IPS-20b (cell line): ENCODE results near the gene KRT4.

Source experiments
- H3K27ac ChIP-seq: one replicate; pipeline ENCODE4 v1.5.1; 2013; ENCODE audit warnings: low read length
- H3K27me3 ChIP-seq: 2 replicates; pipeline ENCODE4 v1.6.1; 2013; ENCODE audit warnings: mild to moderate bottlenecking, low read length, inconsistent platforms; ENCODE audit not compliant: insufficient read depth
- H3K36me3 ChIP-seq: 2 replicates; pipeline ENCODE4 v1.6.1; 2013; ENCODE audit warnings: low read depth, mild to moderate bottlenecking, inconsistent platforms, low read length, moderate library complexity; ENCODE audit not compliant: insufficient read depth
- H3K4me1 ChIP-seq: 2 replicates; pipeline ENCODE4 v1.6.1; 2013; ENCODE audit warnings: mild to moderate bottlenecking, control low read depth, inconsistent platforms, low read length, moderate library complexity; ENCODE audit not compliant: insufficient read depth
- H3K4me3 ChIP-seq: 2 replicates; pipeline ENCODE4 v1.5.1; 2013; ENCODE audit warnings: mild to moderate bottlenecking, low read length, inconsistent platforms
- H3K9ac ChIP-seq: 2 replicates; pipeline ENCODE4 v1.6.1; 2013; ENCODE audit warnings: low read depth, mild to moderate bottlenecking, inconsistent platforms, low read length, moderate library complexity
- H3K9me3 ChIP-seq: 2 replicates; pipeline ENCODE4 v1.6.1; 2013; ENCODE audit warnings: mild to moderate bottlenecking, low read depth, low read length, inconsistent platforms; ENCODE audit not compliant: insufficient read depth

Gene KRT4

DNA sequence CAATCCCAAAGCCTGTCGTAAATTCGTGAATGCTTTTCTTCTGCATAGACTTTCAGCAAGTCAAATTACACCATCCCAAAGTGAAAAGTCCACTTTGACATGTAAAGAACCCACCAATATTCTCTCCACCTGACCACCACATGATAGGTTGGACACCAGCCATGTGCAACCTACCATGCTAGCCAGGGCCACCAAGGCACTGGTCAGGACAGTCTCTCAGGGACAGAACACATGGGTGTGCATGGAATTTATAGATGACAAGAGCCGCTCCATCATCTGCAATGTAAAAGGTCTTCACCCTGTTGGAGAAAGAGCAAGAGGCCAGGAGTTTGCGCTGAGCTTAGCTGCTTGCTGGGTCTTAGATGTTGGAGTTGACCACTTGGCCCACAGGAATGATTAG lies 31.4 kb downstream of the KRT4 start:
- Histone ChIP-seq H3K27me3 (peaks cover 9% of the 10 kb centered on the region; the same call in 1 of the 2 replicates), H3K9ac (no peak overlapping the region), H3K4me1 (no peaks in the 10 kb centered on the region)

DNA sequence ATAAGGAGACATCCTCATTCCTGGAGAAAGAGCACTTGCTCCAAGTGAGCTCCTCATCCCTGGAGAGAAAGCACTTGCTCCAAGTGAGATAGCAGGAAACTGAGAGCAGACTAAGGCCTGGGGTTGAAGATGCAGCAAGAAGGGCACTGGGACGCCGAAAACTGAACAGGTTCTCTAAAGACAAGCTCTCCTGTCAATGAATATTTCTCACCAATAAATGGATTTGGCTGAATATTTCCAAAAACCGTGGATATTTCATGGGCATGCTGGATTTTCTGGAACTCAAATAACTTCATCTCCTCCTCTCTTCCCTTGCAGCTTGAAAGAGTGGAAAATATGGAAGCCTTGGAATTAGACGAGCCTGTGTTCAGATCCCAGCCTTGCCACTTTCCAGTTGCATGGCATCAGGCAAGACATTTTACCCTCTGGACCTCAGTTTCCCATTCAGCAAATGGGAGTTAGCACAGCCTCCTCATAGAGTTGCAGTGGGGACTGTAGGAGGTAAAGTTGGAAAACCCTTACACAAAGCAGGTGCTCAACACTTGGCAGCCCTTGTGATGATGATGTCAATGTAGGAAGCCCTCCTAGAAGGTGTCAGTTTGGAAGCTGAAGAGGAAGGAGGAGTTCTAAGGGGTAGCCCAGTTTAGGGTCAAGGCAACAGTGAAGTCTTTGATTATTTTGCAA lies 32.4 kb downstream of the KRT4 start:
- Histone ChIP-seq H3K4me3 (no peak overlapping the region), H3K27ac (no peak overlapping the region), H3K9me3 (no peaks in the 10 kb centered on the region), H3K9ac (no peak overlapping the region), H3K27me3 (peaks cover 9% of the 10 kb centered on the region; the same call in 1 of the 2 replicates), H3K4me1 (no peaks in the 10 kb centered on the region), H3K36me3 (no peaks in the 10 kb centered on the region)

More for the DNA sequence above, 31.4 kb downstream of the KRT4 start:
- no peak overlapping the region for H3K27ac ChIP-seq
- no peaks in the 10 kb centered on the region for H3K9me3 ChIP-seq
- no peaks in the 10 kb centered on the region for H3K36me3 ChIP-seq
- H3K4me3 ChIP-seq: no peak overlapping the region

DNA sequence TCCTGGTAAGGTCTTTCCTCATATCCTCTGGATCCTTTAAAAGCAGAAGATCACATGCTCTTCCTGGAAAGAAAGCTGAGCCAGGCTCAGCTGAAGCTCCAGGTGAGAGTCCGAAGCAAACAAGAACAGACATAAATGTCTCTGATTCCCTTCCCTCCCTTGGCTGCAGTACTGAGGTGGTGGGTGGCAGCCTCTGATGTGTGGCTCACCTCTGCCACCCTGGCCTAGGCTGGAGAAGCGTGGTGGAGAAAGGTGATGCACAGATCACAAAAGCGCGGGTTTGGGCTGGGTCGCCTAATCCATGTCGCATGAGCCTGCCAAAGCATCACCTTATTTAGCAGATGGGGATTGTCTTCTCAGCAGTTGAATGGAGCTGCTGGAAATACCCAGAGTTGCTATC lies 34.0 kb downstream of the KRT4 start:
- H3K4me1 ChIP-seq: no peaks in the 10 kb centered on the region
- H3K4me3 ChIP-seq: no peak overlapping the region
- no peaks in the 10 kb centered on the region for H3K36me3 ChIP-seq
- no peaks in the 10 kb centered on the region for H3K9me3 ChIP-seq
- peaks cover 5% of the 10 kb centered on the region; the same call in 1 of the 2 replicates for H3K27me3 ChIP-seq
- no peak overlapping the region for H3K9ac ChIP-seq
- H3K27ac ChIP-seq: no peak overlapping the region

DNA sequence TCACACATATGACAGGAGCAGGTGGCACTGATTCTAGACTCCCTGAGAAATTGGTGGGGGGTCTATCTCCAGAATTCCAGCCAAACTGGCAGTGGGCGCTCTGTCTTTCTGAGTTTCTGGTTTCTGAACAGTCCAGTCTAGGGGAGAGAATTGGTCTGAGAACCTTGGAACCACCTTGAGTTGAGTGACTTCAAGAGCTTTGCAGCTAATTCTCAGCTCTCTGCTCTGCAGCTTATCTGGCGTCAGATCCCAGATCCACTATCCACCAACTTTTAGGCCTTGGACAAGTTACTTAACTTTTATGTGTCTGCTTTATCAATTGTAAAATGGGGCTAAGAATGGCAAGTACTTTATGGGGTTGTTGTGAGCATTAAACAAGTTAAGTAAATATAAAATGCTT lies 35.1 kb downstream of the KRT4 start:
- Histone ChIP-seq H3K36me3 (no peaks in the 10 kb centered on the region), H3K9me3 (no peaks in the 10 kb centered on the region), H3K4me1 (no peaks in the 10 kb centered on the region), H3K27ac (no peak overlapping the region), H3K9ac (no peak overlapping the region), H3K27me3 (peaks cover 4% of the 10 kb centered on the region; the same call in 1 of the 2 replicates), H3K4me3 (no peak overlapping the region)

DNA sequence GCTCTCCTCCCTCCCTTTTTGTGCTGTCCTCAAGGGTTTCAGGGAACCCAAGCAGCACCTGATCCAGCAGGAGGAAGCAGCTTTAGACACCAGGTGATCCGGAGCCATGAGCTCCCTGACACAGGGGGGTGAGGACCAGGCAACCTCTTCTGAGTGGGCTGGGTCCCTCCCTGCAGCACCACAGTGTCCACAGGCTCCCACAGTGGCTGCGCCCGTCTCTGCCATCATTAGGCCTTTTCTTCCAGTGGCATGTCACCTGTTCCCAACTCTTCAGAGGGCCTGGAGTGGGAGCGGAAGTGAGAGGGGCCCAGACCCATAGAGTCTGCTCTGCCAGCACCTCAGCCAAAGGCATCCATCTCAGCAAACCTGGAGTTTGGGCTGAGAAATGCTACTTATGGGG lies 36.4 kb downstream of the KRT4 start:
- Histone ChIP-seq H3K4me3 (no peak overlapping the region), H3K9ac (no peak overlapping the region), H3K27me3 (peaks cover 4% of the 10 kb centered on the region; the same call in 1 of the 2 replicates)

DNA sequence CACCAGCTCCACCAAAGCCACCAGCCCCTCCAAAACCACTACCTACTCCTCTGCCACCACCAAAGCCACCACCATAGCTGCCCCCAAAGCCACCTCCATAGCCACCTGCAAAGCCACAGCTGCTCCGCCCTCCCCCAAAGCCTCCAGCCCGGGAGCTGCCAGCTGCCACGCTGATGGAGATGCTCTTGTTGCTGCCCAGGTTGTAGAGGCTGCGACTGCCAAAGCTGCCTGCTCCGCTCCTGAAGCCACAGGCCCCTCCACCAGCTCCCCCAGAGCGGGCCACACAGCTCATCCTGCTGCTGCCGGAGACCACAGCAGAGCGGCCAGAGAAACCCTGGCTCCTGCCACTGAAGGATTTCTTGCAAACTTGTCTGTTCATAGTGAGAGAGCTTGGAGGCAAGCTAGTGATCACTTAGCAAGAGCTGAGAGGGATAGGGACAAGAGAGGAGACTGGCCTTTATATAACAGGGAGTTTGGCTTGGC lies 37.0 kb downstream of the KRT4 start, which contains the start of gene KRT76:
Gene KRT76 (minus strand): TSS at position 433 of the 483 bp plus-strand sequence. CDS start 54 bp downstream, at position 379.
- Histone ChIP-seq H3K9ac (no peak within 1 kb of the TSS), H3K4me1 (no peaks in the 10 kb centered on the region), H3K36me3 (no peaks in the 10 kb centered on the region), H3K27ac (no peak within 1 kb of the TSS), H3K9me3 (no peaks in the 10 kb centered on the region), H3K4me3 (no peak within 1 kb of the TSS), H3K27me3 (peaks cover 4% of the 10 kb centered on the region; the same call in 1 of the 2 replicates)

More for the DNA sequence above, 36.4 kb downstream of the KRT4 start:
- no peaks in the 10 kb centered on the region for H3K4me1 ChIP-seq
- no peaks in the 10 kb centered on the region for H3K36me3 ChIP-seq
- H3K27ac ChIP-seq: no peak overlapping the region
- H3K9me3 ChIP-seq: no peaks in the 10 kb centered on the region

DNA sequence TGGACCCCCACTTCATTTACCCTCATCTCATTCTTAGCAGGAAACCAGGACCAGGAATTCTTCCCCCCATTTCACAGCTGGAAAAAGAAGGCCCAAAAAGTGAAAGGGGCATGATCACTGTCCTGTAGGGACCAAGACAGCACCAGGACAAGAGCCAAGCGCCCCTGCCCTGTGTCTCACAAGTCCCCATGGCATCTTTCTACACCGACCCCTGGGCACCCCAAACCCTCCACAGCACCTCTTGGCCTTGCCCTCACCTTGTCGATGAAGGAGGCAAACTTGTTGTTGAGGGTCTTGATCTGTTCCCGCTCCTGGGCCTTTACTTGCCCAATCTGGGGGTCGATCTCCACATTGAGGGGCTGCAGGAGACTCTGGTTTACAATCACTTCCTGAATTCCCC lies 37.5 kb downstream of the KRT4 start:
- no peaks in the 10 kb centered on the region for H3K36me3 ChIP-seq
- H3K4me3 ChIP-seq: no peak overlapping the region
- H3K27ac ChIP-seq: no peak overlapping the region
- H3K9me3 ChIP-seq: no peaks in the 10 kb centered on the region
- peaks cover 4% of the 10 kb centered on the region; the same call in 1 of the 2 replicates for H3K27me3 ChIP-seq
- no peaks in the 10 kb centered on the region for H3K4me1 ChIP-seq
- no peak overlapping the region for H3K9ac ChIP-seq

DNA sequence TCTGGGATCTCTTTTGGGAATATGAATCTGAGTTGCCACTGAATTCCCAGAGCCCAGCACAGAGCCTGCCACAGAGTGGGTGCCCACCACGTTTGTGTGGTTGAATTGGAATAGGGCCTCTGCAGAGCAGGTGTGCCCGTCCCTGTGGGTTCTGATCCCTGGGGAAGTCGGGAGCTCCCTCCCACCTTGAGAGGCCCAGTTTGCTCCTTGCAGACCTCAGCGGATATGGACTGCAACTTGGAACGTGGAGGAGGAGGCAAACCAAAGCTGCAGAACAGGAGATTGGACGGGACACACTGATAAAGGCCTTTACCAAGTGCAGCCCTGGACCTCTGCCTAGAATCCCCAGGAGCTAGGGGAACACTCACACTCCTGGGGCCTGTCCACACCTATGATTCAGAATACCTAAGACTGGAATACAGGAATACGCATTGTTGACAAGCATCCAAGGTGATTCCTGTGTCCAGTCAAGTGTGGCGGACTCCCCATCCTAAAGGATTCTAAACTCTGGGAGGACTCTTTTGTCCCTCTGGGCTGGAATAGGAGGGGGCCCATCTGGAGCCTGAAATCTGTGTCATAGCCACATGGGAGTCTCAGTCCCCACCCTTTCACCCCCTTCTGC lies 39.2 kb downstream of the KRT4 start:
- Histone ChIP-seq H3K27me3 (peaks cover 4% of the 10 kb centered on the region; the same call in 1 of the 2 replicates), H3K4me3 (no peak overlapping the region), H3K27ac (no peak overlapping the region), H3K36me3 (no peaks in the 10 kb centered on the region), H3K9ac (no peak overlapping the region), H3K4me1 (no peaks in the 10 kb centered on the region), H3K9me3 (no peaks in the 10 kb centered on the region)

DNA sequence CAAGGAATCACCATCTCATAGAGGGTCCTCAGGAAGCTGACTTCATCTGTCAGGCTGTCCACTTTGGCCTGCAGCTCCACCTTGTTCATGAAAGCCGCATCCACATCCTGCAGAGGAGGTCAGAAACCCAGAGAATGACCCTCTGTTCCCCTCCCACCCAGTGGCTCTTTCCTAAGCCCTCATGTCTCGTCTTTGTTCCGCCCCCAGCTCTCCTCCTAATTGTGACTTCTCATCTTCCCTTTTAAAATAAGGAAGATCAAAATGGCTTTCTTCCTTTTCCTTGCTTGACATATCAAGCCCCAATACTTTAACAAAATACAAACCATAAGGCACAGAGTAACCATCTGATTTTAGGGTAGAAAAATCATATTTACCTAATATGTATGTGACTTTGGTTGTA lies 41.1 kb downstream of the KRT4 start:
- no peak overlapping the region for H3K27ac ChIP-seq
- H3K4me3 ChIP-seq: no peak overlapping the region
- H3K9me3 ChIP-seq: no peaks in the 10 kb centered on the region
- no peaks in the 10 kb centered on the region for H3K4me1 ChIP-seq
- H3K9ac ChIP-seq: no peak overlapping the region
- H3K27me3 ChIP-seq: peaks cover 4% of the 10 kb centered on the region; the same call in 1 of the 2 replicates
- H3K36me3 ChIP-seq: no peaks in the 10 kb centered on the region

DNA sequence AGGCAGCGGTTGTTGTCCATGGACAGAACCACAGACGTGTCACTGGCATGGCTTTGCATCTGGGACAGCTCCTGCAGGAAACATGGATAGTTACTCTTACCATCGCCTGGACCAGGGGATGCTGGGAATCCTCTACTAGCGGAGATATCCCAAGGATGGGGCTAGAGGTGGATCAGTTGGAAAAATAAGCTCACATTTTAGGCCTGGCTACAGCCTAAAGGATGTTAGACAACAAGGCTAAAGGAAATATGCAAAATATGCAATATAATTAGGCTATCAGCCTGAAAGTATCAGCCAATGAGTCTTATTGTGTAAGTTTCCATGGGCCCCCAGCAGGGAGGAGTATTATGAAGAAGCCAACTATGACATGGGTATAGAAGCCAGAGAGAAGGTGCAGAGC lies 41.7 kb downstream of the KRT4 start:
- Histone ChIP-seq H3K36me3 (no peaks in the 10 kb centered on the region), H3K27me3 (peaks cover 4% of the 10 kb centered on the region; the same call in 1 of the 2 replicates), H3K4me1 (no peaks in the 10 kb centered on the region), H3K4me3 (no peak overlapping the region), H3K9ac (no peak overlapping the region), H3K27ac (no peak overlapping the region), H3K9me3 (no peaks in the 10 kb centered on the region)

DNA sequence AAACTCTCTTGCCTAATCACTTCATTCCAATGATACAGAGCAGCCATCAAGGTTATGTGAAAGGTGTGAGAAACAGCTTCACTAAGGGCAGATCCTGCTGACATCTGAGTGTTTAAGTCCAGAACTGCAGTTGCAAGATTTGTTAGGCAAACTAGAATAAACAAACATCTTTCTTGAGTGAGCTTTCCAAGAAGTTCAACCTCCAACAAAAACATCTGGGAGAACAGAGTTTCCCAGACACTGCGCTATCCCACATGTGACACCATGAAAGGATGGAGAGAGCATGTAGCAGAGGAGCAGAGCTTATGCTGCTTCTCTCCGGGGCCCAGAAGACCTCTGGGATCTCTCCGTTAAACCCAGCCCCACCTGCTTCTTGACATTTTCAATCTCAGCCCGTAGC lies 42.4 kb downstream of the KRT4 start:
- Histone ChIP-seq H3K36me3 (no peaks in the 10 kb centered on the region), H3K27ac (no peak overlapping the region), H3K9ac (no peak overlapping the region), H3K9me3 (no peaks in the 10 kb centered on the region), H3K27me3 (peaks cover 4% of the 10 kb centered on the region; the same call in 1 of the 2 replicates), H3K4me1 (no peaks in the 10 kb centered on the region), H3K4me3 (no peak overlapping the region)

DNA sequence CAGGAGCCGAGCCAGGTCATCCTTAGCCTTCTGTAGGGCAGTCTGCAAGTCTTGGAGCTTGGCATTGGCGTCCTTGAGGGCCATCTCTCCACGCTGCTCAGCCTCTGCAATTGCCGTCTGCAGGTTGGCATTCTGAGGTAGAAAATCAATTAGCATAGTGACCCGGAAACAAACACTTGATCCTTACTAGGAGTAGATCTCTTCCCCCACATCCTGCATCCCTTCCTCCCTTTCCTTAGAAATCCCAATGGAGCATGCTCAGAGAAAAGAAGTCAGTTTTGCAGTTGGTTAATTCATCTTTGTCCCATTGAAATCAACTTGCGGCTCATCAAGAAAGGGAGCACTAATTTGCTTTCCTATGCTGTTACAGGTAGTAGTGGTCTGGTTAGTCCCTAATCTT lies 42.8 kb downstream of the KRT4 start:
- no peaks in the 10 kb centered on the region for H3K36me3 ChIP-seq
- H3K9ac ChIP-seq: no peak overlapping the region
- no peaks in the 10 kb centered on the region for H3K9me3 ChIP-seq
- no peak overlapping the region for H3K4me3 ChIP-seq
- no peak overlapping the region for H3K27ac ChIP-seq
- H3K4me1 ChIP-seq: no peaks in the 10 kb centered on the region
- peaks cover 4% of the 10 kb centered on the region; the same call in 1 of the 2 replicates for H3K27me3 ChIP-seq
